DMS53 (cell line): ENCODE results near the gene ZDHHC7.
"Not testable (repeated sequence)": the region's sequence is repeated elsewhere in the genome, so short reads cannot be mapped to it uniquely, and the experiment has no call there.

Experiments used
- DNase-seq: peaks from one replicate; lab custom pipeline; 2025; lab: John Stamatoyannopoulos, UW

The ZDHHC7 gene

GRCh38 chr16:85042606-85043005 lies 31.3 kb upstream of the ZDHHC7 start:
- DNase-seq: no peak

GRCh38 chr16:85042167-85042526 lies 30.8 kb upstream of the ZDHHC7 start:
- DNase-seq: no peak

- no peak for DNase-seq
Measured at GRCh38 chr16:85041219-85042166, 30.2 kb upstream of the ZDHHC7 start.

GRCh38 chr16:85040685-85041084 lies 29.4 kb upstream of the ZDHHC7 start:
- DNase-seq: no peak

DNA sequence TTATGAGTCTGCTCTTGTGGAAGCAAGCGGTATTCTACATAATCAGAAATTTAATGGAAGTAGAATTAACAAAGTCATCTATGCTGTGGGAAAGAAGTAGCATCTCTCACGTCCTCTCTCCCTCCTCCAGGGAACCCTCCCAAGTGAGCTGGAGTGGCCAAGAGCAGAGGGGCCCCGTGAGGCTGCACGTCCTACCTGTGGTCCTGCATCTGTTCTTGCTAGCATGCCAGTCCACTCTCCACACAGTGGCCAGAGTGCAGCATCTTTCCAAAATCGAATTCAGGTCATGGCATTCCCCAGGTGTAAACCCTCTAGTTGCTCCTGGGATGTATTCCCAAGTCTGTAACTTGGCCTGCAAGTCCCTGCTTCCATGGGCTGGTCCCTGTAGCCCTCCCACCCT lies 26.4 kb upstream of the ZDHHC7 start:
- DNase-seq: no peak

DNA sequence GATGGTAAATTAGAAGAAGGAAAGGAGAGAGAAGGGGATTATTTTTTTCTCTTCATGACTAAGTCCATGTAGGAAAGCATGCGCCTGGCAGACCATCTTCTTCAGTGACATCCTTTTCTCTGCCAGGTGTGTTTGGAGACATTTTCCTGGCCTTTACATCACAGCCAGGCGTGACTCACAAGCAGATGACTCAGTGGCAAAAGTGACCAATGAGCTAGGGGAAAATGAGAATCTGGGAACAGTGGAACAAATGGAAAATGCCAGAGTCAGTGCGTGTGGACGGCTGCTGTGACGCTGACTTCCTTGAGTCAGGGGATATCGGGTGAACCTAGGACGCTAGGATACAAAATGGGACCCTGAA lies 25.7 kb upstream of the ZDHHC7 start:
- peak; percentile 91 for DNase-seq

GRCh38 chr16:85036236-85037049 lies 25.1 kb upstream of the ZDHHC7 start:
- peak; percentile 77 for DNase-seq

- DNase-seq: no peak
Measured at GRCh38 chr16:85034591-85035433, 23.5 kb upstream of the ZDHHC7 start.

DNA sequence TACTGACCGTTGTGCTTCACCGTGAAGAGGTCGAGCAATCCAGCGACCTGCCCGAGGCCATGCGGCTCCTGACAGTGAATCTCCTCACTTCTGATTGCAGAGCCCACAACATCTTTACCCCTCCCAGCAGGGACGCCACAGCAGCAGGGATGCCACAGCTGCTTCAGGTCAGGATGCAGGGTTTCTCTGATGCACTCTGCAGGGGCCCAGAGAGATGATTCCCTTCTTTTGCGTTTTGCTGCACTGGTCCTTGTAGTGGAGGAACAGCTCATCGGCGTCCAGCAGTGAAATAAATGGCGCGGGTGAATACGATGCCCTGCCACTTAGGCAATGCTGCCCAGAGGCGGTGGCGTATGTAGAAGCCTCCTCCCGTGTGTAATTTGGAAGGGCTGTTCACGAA lies 21.8 kb upstream of the ZDHHC7 start:
- DNase-seq: no peak

GRCh38 chr16:85032187-85032586 lies 20.9 kb upstream of the ZDHHC7 start:
- DNase-seq: not testable (repeated sequence)

DNA sequence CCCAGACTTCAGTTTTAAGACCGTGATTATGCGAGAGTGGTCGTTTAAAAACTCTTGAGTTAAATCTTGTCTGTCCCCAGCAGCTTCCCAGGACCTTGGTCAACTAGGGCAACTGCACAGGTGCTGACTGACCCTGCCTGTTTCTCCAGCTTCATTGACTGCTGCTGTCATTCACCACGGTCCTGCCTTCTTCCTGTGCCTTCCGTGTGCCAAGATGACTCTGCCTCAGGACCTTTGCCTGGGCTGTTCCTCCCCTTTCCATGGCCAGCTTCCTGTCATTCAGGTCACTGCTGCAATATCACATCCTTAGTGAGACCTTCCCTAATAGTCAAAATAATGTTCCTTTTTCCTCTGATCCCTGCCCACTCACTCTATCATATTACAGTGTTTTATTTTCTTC lies 20.1 kb upstream of the ZDHHC7 start:
- DNase-seq: no peak

DNA sequence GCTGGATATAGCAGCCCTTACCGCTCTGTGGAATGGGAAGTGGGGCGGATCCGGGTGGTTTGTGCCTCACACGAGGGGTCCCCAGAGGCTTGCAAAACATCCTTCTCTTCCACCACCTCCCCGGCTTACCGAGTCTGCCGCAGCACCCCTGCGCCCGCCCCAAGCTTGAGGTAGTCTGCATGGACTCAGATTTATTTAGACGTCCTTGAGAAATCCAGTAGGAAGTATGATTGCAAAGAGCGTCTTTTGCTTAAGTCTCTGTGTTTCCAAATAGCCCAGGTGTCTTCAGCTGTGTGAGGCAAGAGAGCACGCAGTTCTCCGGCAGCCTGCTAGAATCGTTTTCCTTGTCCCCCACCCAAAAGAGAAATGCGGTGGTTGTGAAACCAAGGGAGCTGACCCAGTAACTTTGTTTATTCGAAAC lies 18.7 kb upstream of the ZDHHC7 start:
- no peak for DNase-seq

GRCh38 chr16:85029408-85029784 lies 18.1 kb upstream of the ZDHHC7 start:
- peak; percentile 52 for DNase-seq

- DNase-seq: peak; percentile 85
Measured at GRCh38 chr16:85028685-85029407, 17.5 kb upstream of the ZDHHC7 start.

DNA sequence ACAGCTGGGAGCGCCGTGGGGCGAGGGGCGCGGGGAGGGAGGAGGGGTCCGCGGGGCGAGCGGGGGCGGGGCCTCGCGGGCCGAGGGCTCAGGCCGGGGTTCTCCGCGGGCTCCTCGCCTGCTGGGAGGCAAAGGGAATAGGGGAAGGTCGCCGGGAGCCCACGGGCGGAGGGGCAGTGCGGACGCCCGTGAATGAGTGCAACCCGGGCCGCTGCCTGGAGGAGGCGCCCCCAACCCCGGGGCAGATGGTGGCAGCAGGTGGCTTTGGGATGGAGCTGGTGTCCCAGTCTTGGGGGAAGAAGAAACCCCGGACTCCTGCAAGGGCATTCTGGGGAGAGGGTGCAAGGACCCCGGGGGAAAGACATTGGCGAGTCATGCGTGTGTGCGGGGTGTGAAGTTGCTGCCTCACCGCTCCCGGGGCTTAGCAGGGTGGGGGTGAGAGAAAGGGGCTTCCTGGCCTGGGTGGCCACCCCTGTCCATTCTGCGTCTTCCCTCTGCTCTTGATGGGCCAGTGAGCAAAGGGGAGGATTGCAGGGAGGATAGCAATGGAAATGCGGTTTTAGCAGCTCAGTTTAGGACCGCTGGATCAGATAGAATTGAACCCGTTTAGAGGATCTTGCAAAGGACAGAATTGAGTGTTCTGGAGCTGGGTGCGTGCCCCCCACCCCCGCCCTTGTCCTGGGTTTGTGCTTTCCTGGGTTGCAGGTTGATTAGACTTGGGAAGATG lies 16.8 kb upstream of the ZDHHC7 start:
- DNase-seq: peak; percentile 58

GRCh38 chr16:85027349-85027957 lies 16.1 kb upstream of the ZDHHC7 start, which contains the start of gene KIAA0513:
KIAA0513 (plus strand) TSS chr16:85027795; CDS start chr16:85067072, 39,277 bp downstream.
- peak; percentile 94 for DNase-seq

DNA sequence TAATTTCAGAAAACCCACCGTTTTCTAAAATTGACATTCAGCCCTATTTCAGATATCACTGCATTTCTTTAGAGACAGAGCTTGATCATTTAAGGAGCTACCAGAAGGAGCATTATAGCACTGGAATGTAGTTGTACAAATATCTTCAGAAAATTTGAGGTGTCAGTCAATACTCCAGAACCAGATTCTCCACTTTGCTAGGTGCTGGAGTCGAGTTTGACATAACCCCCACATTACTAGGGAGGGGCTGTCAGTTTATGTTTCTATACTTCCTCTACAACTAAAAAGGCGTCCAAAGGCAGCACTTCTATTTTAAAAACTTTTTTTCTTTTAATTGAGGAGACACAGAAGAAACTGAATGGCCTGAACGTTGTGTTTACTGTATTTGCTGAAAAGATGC lies 15.4 kb upstream of the ZDHHC7 start:
- DNase-seq: no peak

DNA sequence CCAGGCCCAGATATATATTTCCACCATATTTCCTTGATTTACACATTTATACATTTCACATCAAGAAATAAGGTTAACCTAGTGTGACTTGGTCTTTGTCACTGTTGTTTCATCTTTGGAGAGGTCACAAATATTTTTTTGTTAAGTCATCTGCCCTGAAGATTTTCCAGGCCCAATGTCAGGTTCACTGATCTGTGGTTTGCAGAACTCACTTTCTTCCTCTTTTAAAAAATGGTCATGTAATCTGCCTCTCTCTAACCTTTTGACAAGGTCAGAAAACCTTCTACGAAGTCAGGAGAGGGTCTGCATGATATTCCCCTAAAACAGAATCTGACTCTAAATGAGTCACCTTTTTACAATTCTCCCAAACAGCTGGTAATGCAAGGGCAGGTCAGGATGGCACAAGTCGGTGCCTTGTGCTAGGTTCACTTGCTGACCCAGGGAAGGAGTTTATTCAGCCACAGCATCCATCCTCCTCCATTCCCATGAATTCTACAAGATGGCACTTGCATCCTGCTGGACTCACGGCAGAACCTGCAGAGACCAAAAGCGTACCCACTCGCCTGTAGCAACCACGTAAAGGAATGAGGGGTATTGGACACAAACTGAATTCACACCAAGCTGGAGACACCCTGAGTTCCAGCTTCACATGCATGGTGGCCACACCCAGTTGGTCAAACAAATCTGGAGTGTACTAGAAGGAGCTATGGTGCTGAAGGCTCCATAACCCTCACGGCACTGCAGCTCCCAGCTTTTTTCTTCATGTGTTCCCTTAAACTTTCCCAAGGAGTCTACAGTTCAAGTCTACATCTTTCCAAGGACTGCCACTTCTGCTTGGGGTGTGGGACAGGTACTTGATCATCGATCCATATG lies 14.7 kb upstream of the ZDHHC7 start:
- DNase-seq: no peak

DNA sequence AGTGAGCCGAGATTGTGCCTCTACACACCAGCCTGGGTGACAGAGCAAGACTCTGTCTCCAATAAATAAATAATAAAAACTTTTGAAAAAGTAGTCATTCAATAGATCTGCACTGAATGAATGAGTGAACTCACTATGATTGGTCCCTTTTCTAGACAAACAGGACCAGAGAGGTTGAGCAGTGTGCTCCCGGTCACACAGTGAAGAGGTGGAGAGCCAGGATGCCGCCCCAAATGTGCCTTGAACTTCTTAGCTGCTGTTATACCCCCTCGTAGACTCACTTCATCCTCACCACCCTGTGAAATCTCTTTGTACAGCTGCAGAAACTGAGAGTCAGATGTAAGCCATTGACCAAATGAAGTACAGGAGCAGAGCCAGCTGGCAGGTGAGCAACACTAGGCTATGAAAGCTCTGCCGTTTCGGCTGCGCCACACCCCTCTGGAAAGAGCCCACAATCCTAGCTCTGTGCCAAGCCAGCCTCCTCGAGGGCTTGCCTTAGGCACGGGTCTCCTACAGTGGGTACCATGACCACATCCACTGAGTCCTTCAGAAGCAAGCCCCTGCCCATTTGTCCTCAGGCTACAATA lies 8.4 kb upstream of the ZDHHC7 start:
- DNase-seq: no peak
